CD4-positive, alpha-beta T cell (primary cell): ENCODE measurements around the gene CD300LG. TPM values are rescaled to one million over a fixed set of nuclear protein-coding genes. Genes with fewer than 3 reads are reported as not detected.

Experiments
- ATAC-seq: fragments of 200-7000 bp; cut with Tn5 transposase; one replicate; pipeline ENCODE4 v1.10.0; 2022; ENCODE audit warnings: mild to moderate bottlenecking; ENCODE audit not compliant: poor library complexity
- CTCF ChIA-PET: fragments of 350-600 bp; sonication (Branson Sonifier 250); formaldehyde crosslinking; loops from one replicate; lab custom pipeline; 2021; ENCODE audit warnings: antibody characterized with exemption, inconsistent platforms; lab: Charles Lee
- POLR2A ChIA-PET: fragments of 350-600 bp; sonication (Branson Sonifier 250); formaldehyde crosslinking; loops from one replicate; lab custom pipeline; 2021; ENCODE audit warnings: antibody characterized with exemption, inconsistent platforms; lab: Charles Lee
- DNase-seq, 14 experiments: peaks; one replicate each; pipeline ENCODE4 v3.0.0-alpha.2; 2013 to 2020; ENCODE audit warnings: mixed read lengths in 2 of 14
- H3K27ac ChIP-seq, 2 donors: one replicate each; pipeline versions ENCODE4 v1.5.1 to v1.7.0; 2013; ENCODE audit warnings: low read length in 2 of 2, low read depth in 1 of 2, mild to moderate bottlenecking in 1 of 2
- H3K27me3 ChIP-seq, 2 experiments: 1 replicate in 1 of 2; 2 replicates in 1 of 2; pipeline versions ENCODE4 v1.6.1 to v1.7.0; 2013; ENCODE audit warnings: low read length in 2 of 2, control low read depth in 1 of 2, mild to moderate bottlenecking in 1 of 2, moderate library complexity in 1 of 2; ENCODE audit not compliant: insufficient read depth in 2 of 2, control insufficient read depth in 1 of 2
- H3K36me3 ChIP-seq: one replicate; pipeline ENCODE4 v1.6.1; 2013; ENCODE audit warnings: low read length, control low read depth; ENCODE audit not compliant: insufficient read depth
- H3K4me1 ChIP-seq: one replicate; pipeline ENCODE4 v1.6.1; 2013; ENCODE audit warnings: low read length, control low read depth; ENCODE audit not compliant: insufficient read depth
- H3K4me3 ChIP-seq: one replicate; pipeline ENCODE4 v1.5.1; 2013; ENCODE audit warnings: mild to moderate bottlenecking, low read length, moderate library complexity
- H3K9me3 ChIP-seq, 2 experiments: 1 replicate in 1 of 2; 2 replicates in 1 of 2; pipeline versions ENCODE4 v1.6.1 to v1.7.0; 2013; ENCODE audit warnings: low read length in 2 of 2, mild to moderate bottlenecking in 2 of 2, control low read depth in 1 of 2, moderate library complexity in 1 of 2; ENCODE audit not compliant: control insufficient read depth in 1 of 2, insufficient read depth in 1 of 2
- H3K27ac Mint-ChIP-seq: one replicate; pipeline ENCODE4 v1.8.0; 2020; ENCODE audit warnings: mixed read lengths
- H3K27me3 Mint-ChIP-seq: one replicate; pipeline ENCODE4 v1.8.0; 2021; ENCODE audit warnings: mixed read lengths
- H3K36me3 Mint-ChIP-seq: one replicate; pipeline ENCODE4 v1.8.0; 2021; ENCODE audit warnings: low read depth, mixed read lengths
- H3K4me1 Mint-ChIP-seq: one replicate; pipeline ENCODE4 v1.8.0; 2021; ENCODE audit warnings: low read depth, mixed read lengths
- H3K4me3 Mint-ChIP-seq: one replicate; pipeline ENCODE4 v1.8.0; 2020; ENCODE audit warnings: mild to moderate bottlenecking, mixed read lengths
- H3K9me3 Mint-ChIP-seq: one replicate; pipeline ENCODE4 v1.8.0; 2020; ENCODE audit warnings: mixed read lengths
- CTCF ChIP-seq: fragments of 200-600 bp; IDR thresholded peaks from one replicate; pipeline ENCODE4 v1.8.0; 2022; ENCODE audit warnings: antibody characterized with exemption, mild to moderate bottlenecking
- intact Hi-C, 2 experiments: fragments of 100-400 bp; cut with DNase I in 1 of 2; cut with micrococcal nuclease in 1 of 2; formaldehyde crosslinking; loops; one replicate each; pipeline versions ENCODE4 v1.15.1 to v1.9.0; 2023 to 2025; cut with DNase I, micrococcal nuclease
- total RNA-seq, 174 experiments: library from RNA in 2 of 174; stranded (reverse) in 2 of 174; gene quantifications; one replicate each; pipeline ENCODE4 v1.2.3 and lab custom pipeline; 2021 to 2026

The CD300LG gene
- total RNA-seq, 2 experiments from 2014 or later = not detected

GRCh38 chr17:43852571-43852970 is 5.6 kb downstream of the CD300LG start:
- POLR2A ChIA-PET = no interaction called here
- H3K27ac ChIP-seq = no peak overlapping the region
- CTCF ChIA-PET = no interaction called here
- H3K4me3 ChIP-seq = no peak overlapping the region
- peaks cover 28% of the 10 kb centered on the region for H3K27me3 Mint-ChIP-seq
- no peaks in the 10 kb centered on the region for H3K4me1 ChIP-seq
- ATAC-seq (no peak), DNase-seq (no peak)
- intact Hi-C loops = no loop called here
- peaks cover 0 to 18% of the 10 kb centered on the region in 2 experiments for H3K27me3 ChIP-seq
- H3K27ac Mint-ChIP-seq = no peak overlapping the region
- no peak overlapping the region for H3K4me3 Mint-ChIP-seq
- H3K9me3 Mint-ChIP-seq = no peaks in the 10 kb centered on the region
- H3K36me3 ChIP-seq = no peaks in the 10 kb centered on the region
- no peak for TF ChIP-seq CTCF
- H3K4me1 Mint-ChIP-seq = no peaks in the 10 kb centered on the region
- H3K9me3 ChIP-seq = peaks cover 0 to 10% of the 10 kb centered on the region in 2 experiments
- no peaks in the 10 kb centered on the region for H3K36me3 Mint-ChIP-seq

DNA sequence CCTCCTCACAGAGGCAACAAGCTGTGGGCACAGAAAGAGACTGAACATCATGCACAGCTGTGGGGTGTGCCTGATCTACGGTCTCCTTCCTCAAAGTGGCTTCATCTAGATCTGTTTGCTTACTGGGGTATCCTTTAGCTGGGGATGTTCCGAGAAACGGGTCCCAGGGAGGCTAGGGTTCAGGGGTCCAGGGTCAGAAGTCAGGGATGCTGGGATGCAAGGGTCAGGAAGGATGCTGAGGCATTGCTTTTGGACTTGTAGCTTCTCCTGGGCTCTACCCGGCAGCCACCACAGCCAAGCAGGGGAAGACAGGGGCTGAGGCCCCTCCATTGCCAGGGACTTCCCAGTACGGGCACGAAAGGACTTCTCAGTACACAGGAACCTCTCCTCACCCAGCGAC is 6.6 kb downstream of the CD300LG start:
- Mint-ChIP-seq H3K4me3 (no peak overlapping the region), H3K27me3 (peaks cover 22% of the 10 kb centered on the region), H3K27ac (no peak overlapping the region), H3K4me1 (no peaks in the 10 kb centered on the region), H3K36me3 (no peaks in the 10 kb centered on the region), H3K9me3 (no peaks in the 10 kb centered on the region)
- intact Hi-C loops = no loop called here
- Histone ChIP-seq H3K27me3 (peaks cover 0 to 21% of the 10 kb centered on the region in 2 experiments), H3K4me1 (no peaks in the 10 kb centered on the region), H3K36me3 (no peaks in the 10 kb centered on the region), H3K27ac (no peak overlapping the region), H3K4me3 (no peak overlapping the region), H3K9me3 (peaks cover 0 to 18% of the 10 kb centered on the region in 2 experiments)
- POLR2A ChIA-PET = no interaction called here
- TF ChIP-seq CTCF = no peak
- ATAC-seq (no peak), DNase-seq (no peak)
- CTCF ChIA-PET = no interaction called here

DNA sequence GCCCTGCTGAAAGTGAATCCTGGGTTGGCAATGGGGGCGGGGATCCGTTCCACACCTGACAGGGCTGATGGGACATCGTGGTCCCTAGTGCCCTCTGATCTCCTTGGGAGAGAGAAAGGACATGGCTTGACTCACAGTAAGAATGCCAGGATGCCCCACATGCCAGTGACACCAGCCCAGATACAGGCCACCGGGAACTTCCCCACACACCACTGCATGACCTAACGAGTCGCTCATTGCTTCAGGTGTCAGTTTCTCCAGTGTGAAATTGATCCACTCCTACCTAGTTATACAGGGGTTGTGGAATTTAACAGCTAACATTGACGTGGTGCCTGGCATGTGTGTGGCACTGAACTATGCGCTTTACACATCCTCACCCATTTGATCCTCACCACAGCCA is 7.5 kb downstream of the CD300LG start:
- H3K36me3 ChIP-seq = no peaks in the 10 kb centered on the region
- H3K4me1 ChIP-seq = no peaks in the 10 kb centered on the region
- peaks cover 0 to 21% of the 10 kb centered on the region in 2 experiments for H3K27me3 ChIP-seq
- peaks cover 0 to 18% of the 10 kb centered on the region in 2 experiments for H3K9me3 ChIP-seq
- H3K36me3 Mint-ChIP-seq = no peaks in the 10 kb centered on the region
- H3K9me3 Mint-ChIP-seq = no peaks in the 10 kb centered on the region
- intact Hi-C loops = no loop called here
- ATAC-seq (no peak), DNase-seq (no peak)
- no peak overlapping the region for H3K27ac ChIP-seq
- no peaks in the 10 kb centered on the region for H3K4me1 Mint-ChIP-seq
- H3K4me3 ChIP-seq = no peak overlapping the region
- peaks cover 16% of the 10 kb centered on the region for H3K27me3 Mint-ChIP-seq
- H3K27ac Mint-ChIP-seq = no peak overlapping the region
- ChIA-PET POLR2A (no interaction called here), CTCF (no interaction called here)
- TF ChIP-seq CTCF = no peak
- no peak overlapping the region for H3K4me3 Mint-ChIP-seq
